ENCODE data around the gene CHAD. TPM values are rescaled to one million over a fixed set of nuclear protein-coding genes. Genes with fewer than 3 reads are reported as not detected.

Gene CHAD
- total RNA-seq, 1 experiment from 2014 or later, result not detected

- no peak for DNase-seq
- Histone ChIP-seq H3K27me3 (replicated peaks; ENCODE audit: control insufficient read depth, insufficient read depth, low read length) (no peaks in the 10 kb centered on the region), H3K9me3 (no peaks in the 10 kb centered on the region), H3K4me1 (peaks cover 16% of the 10 kb centered on the region), H3K4me3 (ENCODE audit: low read depth, low read length) (no peak overlapping the region), H3K36me3 (ENCODE audit: control insufficient read depth, insufficient read depth, low read length) (peaks cover 4% of the 10 kb centered on the region)
- no peak for TF ChIP-seq CTCF (IDR thresholded peaks at IDR 0.05; ENCODE audit: insufficient read depth in 1 of 2, low read depth in 1 of 2, low read length in 1 of 2, severe bottlenecking in 1 of 2, unreplicated experiment in 1 of 2)
- Mint-ChIP-seq H3K4me1 (ENCODE audit: low read depth, unreplicated experiment) (peaks cover 18% of the 10 kb centered on the region), H3K4me3 (ENCODE audit: unreplicated experiment) (no peak overlapping the region), H3K36me3 (ENCODE audit: insufficient read depth, unreplicated experiment) (peaks cover 21% of the 10 kb centered on the region), H3K27ac (ENCODE audit: unreplicated experiment) (peak overlapping the region; percentile 26), H3K27me3 (ENCODE audit: insufficient read depth, unreplicated experiment) (no peaks in the 10 kb centered on the region), H3K9me3 (ENCODE audit: unreplicated experiment) (no peaks in the 10 kb centered on the region)
- ChIA-PET CTCF (interaction anchor here (1.2 to 2.4 kb wide), 4 partner anchors 20 to 323 kb away, joined by 3 to 8 read pairs (median 6); partner anchors contain the start of genes ACSF2 and LRRC59), POLR2A (no interaction called here)
- intact Hi-C loops (cut with micrococcal nuclease; ENCODE audit: unreplicated experiment), result no loop called here
- no TSS peak for BruUV-seq (replicated peaks)
These were observed 8.9 kb downstream of the CHAD start for GRCh38 chr17:50459756-50460155.

- H3K9me3 ChIP-seq, result no peaks in the 10 kb centered on the region
- peaks cover 16% of the 10 kb centered on the region for H3K4me1 ChIP-seq
- H3K9me3 Mint-ChIP-seq (ENCODE audit: unreplicated experiment), result no peaks in the 10 kb centered on the region
- H3K4me3 Mint-ChIP-seq (ENCODE audit: unreplicated experiment), result no peak overlapping the region
- TF ChIP-seq CTCF (IDR thresholded peaks at IDR 0.05; ENCODE audit: insufficient read depth in 1 of 2, low read depth in 1 of 2, low read length in 1 of 2, severe bottlenecking in 1 of 2, unreplicated experiment in 1 of 2), result no peak
- no peak overlapping the region for H3K4me3 ChIP-seq (ENCODE audit: low read depth, low read length)
- peaks cover 4% of the 10 kb centered on the region for H3K36me3 ChIP-seq (ENCODE audit: control insufficient read depth, insufficient read depth, low read length)
- DNase-seq, result peak; percentile 66 to 70
- no TSS peak for BruUV-seq (replicated peaks)
- H3K27me3 ChIP-seq (replicated peaks; ENCODE audit: control insufficient read depth, insufficient read depth, low read length), result no peaks in the 10 kb centered on the region
- intact Hi-C loops (cut with micrococcal nuclease; ENCODE audit: unreplicated experiment), result no loop called here
- ChIA-PET CTCF (interaction anchor here (0.6 to 2.4 kb wide), 5 partner anchors 21 to 324 kb away, joined by 3 to 8 read pairs (median 4); partner anchors contain the start of genes ACSF2 and LRRC59), POLR2A (no interaction called here)
- H3K27ac Mint-ChIP-seq (ENCODE audit: unreplicated experiment), result peak overlapping the region; percentile 26
- peaks cover 18% of the 10 kb centered on the region for H3K36me3 Mint-ChIP-seq (ENCODE audit: insufficient read depth, unreplicated experiment)
- no peaks in the 10 kb centered on the region for H3K27me3 Mint-ChIP-seq (ENCODE audit: insufficient read depth, unreplicated experiment)
- H3K4me1 Mint-ChIP-seq (ENCODE audit: low read depth, unreplicated experiment), result peaks cover 18% of the 10 kb centered on the region
These were observed 9.7 kb downstream of the CHAD start for GRCh38 chr17:50458701-50459676.

- Mint-ChIP-seq H3K4me3 (ENCODE audit: unreplicated experiment) (no peak overlapping the region), H3K27ac (ENCODE audit: unreplicated experiment) (no peak overlapping the region), H3K36me3 (ENCODE audit: insufficient read depth, unreplicated experiment) (peaks cover 18% of the 10 kb centered on the region), H3K9me3 (ENCODE audit: unreplicated experiment) (no peaks in the 10 kb centered on the region), H3K27me3 (ENCODE audit: insufficient read depth, unreplicated experiment) (no peaks in the 10 kb centered on the region), H3K4me1 (ENCODE audit: low read depth, unreplicated experiment) (peaks cover 18% of the 10 kb centered on the region)
- Histone ChIP-seq H3K4me1 (peaks cover 16% of the 10 kb centered on the region), H3K36me3 (ENCODE audit: control insufficient read depth, insufficient read depth, low read length) (peaks cover 4% of the 10 kb centered on the region), H3K4me3 (ENCODE audit: low read depth, low read length) (no peak overlapping the region), H3K27me3 (replicated peaks; ENCODE audit: control insufficient read depth, insufficient read depth, low read length) (no peaks in the 10 kb centered on the region), H3K9me3 (no peaks in the 10 kb centered on the region)
- CTCF ChIA-PET, result interaction anchor here (0.6 to 2.4 kb wide), 4 partner anchors 21 to 60 kb away, joined by 3 to 9 read pairs (median 6); partner anchors contain the start of genes ACSF2 and LRRC59
- no TSS peak for BruUV-seq (replicated peaks)
- intact Hi-C loops (cut with micrococcal nuclease; ENCODE audit: unreplicated experiment), result no loop called here
- no peak for TF ChIP-seq CTCF (IDR thresholded peaks at IDR 0.05; ENCODE audit: insufficient read depth in 1 of 2, low read depth in 1 of 2, low read length in 1 of 2, severe bottlenecking in 1 of 2, unreplicated experiment in 1 of 2)
- DNase-seq, result no peak
- POLR2A ChIA-PET, result no interaction called here
These were observed 10.4 kb downstream of the CHAD start for GRCh38 chr17:50458270-50458669.
